ENCODE measurements around the gene FARP2.

The FARP2 gene

GRCh38 chr2:241535871-241536655, 180.0 kb downstream of the FARP2 start:
- no peak for DNase-seq

DNA sequence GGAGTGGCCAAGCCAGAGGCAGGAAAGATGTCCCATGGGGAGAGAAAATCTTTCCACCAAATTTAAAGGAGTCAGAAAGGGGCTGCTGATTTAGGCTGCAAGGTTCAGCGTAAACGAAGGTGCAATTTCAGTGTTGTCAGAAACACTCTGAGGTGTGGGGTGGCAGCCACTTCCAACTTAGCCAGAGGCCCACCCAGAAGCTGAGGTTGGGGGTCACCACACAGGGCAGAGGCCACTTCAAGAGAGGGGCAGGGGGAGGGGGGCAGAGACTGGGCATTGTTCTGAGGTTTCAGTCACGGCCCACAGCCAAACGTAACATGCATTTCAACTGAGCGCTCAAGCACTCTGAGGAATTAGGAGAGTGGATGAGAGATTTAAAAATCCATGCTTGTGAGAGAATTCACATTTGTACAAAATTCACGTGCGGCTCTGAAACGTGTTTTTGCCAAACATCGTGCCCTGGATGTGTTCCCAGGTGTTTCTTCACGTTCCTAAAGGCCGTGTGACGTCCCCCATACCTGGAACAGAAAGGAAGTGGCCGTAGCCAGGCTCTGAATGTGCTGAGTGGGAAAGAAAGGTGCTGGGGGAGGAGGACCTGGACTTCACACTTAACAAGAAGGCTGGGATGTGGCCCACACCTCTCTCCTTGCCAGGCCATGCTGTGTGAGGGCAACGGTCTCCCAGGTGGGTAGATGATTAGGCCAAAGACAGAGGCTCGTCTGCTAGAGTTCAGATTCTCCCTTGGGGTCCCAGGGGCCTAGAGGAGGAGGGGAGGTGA, 182.9 kb downstream of the FARP2 start:
- no peak for DNase-seq

- DNase-seq: no peak
Measured at GRCh38 chr2:241539616-241540374, 183.7 kb downstream of the FARP2 start.

DNA sequence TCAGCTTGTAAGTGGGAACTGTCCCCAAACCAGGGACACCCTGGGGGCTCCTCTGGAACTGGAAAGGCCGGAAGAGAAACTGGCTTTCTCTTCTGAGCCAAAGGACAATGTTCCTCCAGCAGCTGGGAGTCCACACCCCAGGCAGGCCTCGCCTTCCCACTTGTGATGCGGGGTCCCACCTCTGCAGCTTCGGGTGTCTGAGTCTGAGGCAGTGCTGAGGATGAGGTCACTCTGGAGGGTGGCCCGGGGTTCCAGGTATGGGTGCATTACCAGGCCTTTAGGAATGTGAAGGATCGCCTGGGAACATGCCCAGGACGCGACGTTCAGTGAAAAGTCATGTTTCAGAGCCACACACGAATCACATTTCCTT, 184.3 kb downstream of the FARP2 start:
- DNase-seq: no peak

DNA sequence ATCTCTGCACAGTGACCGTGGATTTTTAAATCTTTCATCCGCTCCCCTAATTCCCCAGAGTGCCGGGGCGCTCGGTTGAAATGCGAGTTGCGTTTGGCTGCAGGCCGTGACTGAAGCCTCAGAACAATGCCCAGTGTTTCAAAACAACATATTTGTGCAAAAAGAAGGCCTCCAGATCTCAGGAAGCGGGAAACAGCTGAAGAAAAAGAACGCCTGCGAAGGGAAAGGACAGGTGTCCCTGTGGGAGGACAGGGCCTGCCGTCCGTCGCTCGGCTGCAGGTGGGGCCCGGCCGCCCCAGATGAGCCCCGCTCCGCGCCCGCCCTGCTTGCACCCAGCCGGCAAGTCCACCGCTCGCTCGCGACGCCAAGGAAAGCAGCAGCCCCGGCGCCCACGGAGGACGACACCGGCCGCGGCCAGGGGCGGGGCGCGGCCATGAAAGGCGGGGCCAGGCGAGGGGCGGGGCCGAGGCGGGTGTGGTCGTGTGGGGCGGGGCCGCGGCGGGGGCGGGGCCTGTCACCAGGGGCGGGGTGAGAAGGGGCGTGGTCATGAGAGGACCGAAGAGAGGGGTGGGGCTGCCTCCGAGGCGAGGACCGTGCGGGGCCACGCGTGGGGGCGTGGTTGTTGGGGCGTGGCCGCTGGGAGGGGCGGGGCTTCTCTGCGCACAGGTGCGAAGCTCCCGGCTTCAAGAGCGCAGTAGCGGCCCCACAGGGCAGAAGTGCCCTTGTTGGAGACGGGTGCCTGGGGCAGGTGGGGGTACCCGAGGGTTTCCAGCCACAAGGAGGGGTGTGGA, 184.9 kb downstream of the FARP2 start:
- no peak for DNase-seq

GRCh38 chr2:241541564-241542277, 185.6 kb downstream of the FARP2 start:
- no peak for DNase-seq

DNA sequence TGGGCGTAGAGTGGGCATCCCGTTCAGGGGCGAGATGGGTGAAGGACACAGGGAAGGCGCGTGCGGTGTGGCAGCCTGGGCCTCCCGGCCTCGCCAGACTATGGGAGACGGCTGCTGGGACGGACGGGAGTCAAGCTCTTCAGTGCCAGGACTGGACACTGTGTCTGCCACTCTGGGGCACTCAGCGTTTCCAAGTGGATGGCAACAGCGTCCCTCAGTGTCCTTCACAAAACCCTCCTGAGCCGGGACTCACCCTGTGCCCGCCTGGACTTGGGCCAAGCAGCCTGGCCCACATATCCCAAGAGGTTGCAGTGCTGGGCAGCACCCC, 186.2 kb downstream of the FARP2 start:
- no peak for DNase-seq
